IMR-90 (cell line): ENCODE measurements around the gene FREM3. TPM values are rescaled to one million over a fixed set of nuclear protein-coding genes. Genes with fewer than 3 reads are reported as not detected.

Source experiments
- ATAC-seq: fragments of 200-7000 bp; cut with Tn5 transposase; 2 replicates; pipeline ENCODE4 v1.9.1; 2020; ENCODE audit warnings: low read depth, mild to moderate bottlenecking, moderate library complexity
- BruUV-seq: library from RNA; stranded (reverse); fragments of 400-500 nt; replicated peaks from 2 replicates; lab custom pipeline; 2021; lab: Mats Ljungman, UMichigan
- CTCF ChIA-PET: fragments of 300-600 bp; formaldehyde crosslinking; extraction: SDS; loops from one replicate; lab custom pipeline; 2021; ENCODE audit warnings: antibody characterized with exemption; lab: Yijun Ruan, JAX
- POLR2A ChIA-PET: fragments of 300-600 bp; sonication (Branson Sonifier 250); formaldehyde crosslinking; loops from one replicate; lab custom pipeline; 2022; ENCODE audit warnings: antibody characterized with exemption; ENCODE audit not compliant: unreplicated experiment; lab: Charles Lee
- DNase-seq: peaks from one replicate; pipeline ENCODE4 v3.0.0; 2013
- H2AFZ ChIP-seq: replicated peaks from 2 replicates; pipeline ENCODE3; 2013; ENCODE audit warnings: low read length, mild to moderate bottlenecking; ENCODE audit not compliant: poor library complexity
- H2AK5ac ChIP-seq: 2 replicates; pipeline ENCODE4 v1.6.1; 2013; ENCODE audit warnings: low read depth, low read length, inconsistent platforms
- H2AK9ac ChIP-seq: replicated peaks from 2 replicates; pipeline ENCODE3; 2013; ENCODE audit warnings: mild to moderate bottlenecking, low read depth, low read length, moderate library complexity; ENCODE audit not compliant: poor library complexity
- H2BK120ac ChIP-seq: 2 replicates; pipeline ENCODE4 v1.6.1; 2013; ENCODE audit warnings: low read depth, low read length, inconsistent platforms
- H2BK15ac ChIP-seq: 3 replicates; pipeline ENCODE4 v1.6.1; 2013; ENCODE audit warnings: low read depth, low read length, inconsistent platforms
- H2BK20ac ChIP-seq: 2 replicates; pipeline ENCODE4 v1.6.1; 2013; ENCODE audit warnings: low read depth, mild to moderate bottlenecking, inconsistent platforms, low read length, moderate library complexity
- H2BK5ac ChIP-seq: 2 replicates; pipeline ENCODE4 v1.6.1; 2013; ENCODE audit warnings: mild to moderate bottlenecking, low read depth, low read length, inconsistent platforms; ENCODE audit not compliant: poor library complexity, severe bottlenecking
- H3K14ac ChIP-seq: replicated peaks from 2 replicates; pipeline ENCODE4 v1.6.1; 2013; ENCODE audit warnings: low read depth, low read length, inconsistent platforms
- H3K18ac ChIP-seq: 2 replicates; pipeline ENCODE4 v1.6.1; 2013; ENCODE audit warnings: low read depth, low read length, control low read depth
- H3K23ac ChIP-seq: 2 replicates; pipeline ENCODE4 v1.6.1; 2013; ENCODE audit warnings: low read depth, low read length, inconsistent platforms
- H3K27ac ChIP-seq: 2 replicates; pipeline ENCODE4 v1.5.1; 2013; ENCODE audit warnings: mild to moderate bottlenecking, control low read depth, low read length; ENCODE audit not compliant: insufficient read depth
- H3K27me3 ChIP-seq: 2 replicates; pipeline ENCODE4 v1.6.1; 2013; ENCODE audit warnings: low read length; ENCODE audit not compliant: control insufficient read depth, insufficient read depth
- H3K36me3 ChIP-seq: 2 replicates; pipeline ENCODE4 v1.6.1; 2013; ENCODE audit warnings: low read length, mixed read lengths; ENCODE audit not compliant: control insufficient read depth, insufficient read depth
- H3K4ac ChIP-seq: 2 replicates; pipeline ENCODE4 v1.6.1; 2013; ENCODE audit warnings: low read depth, low read length, inconsistent platforms
- H3K4me1 ChIP-seq: 2 replicates; pipeline ENCODE4 v1.6.1; 2013; ENCODE audit warnings: low read length, mixed read lengths; ENCODE audit not compliant: control insufficient read depth, insufficient read depth
- H3K4me2 ChIP-seq: 2 replicates; pipeline ENCODE4 v1.6.1; 2013; ENCODE audit warnings: low read depth, mild to moderate bottlenecking, control low read depth, low read length, moderate library complexity
- H3K4me3 ChIP-seq: 2 replicates; pipeline ENCODE4 v1.5.1; 2013; ENCODE audit warnings: low read depth, mild to moderate bottlenecking, control low read depth, low read length, moderate library complexity; ENCODE audit not compliant: insufficient read depth
- H3K56ac ChIP-seq: 2 replicates; pipeline ENCODE4 v1.6.1; 2013; ENCODE audit warnings: low read length, inconsistent platforms; ENCODE audit not compliant: insufficient read depth; ENCODE audit errors: extremely low read depth
- H3K79me1 ChIP-seq, 2 experiments: 2 replicates each; pipeline ENCODE4 v1.6.1; 2013; ENCODE audit warnings: low read length in 2 of 2, inconsistent platforms in 1 of 2, low read depth in 1 of 2
- H3K9ac ChIP-seq: 2 replicates; pipeline ENCODE4 v1.6.1; 2013; ENCODE audit warnings: low read depth, low read length, control low read depth
- H3K9me1 ChIP-seq: 2 replicates; pipeline ENCODE4 v1.6.1; 2013; ENCODE audit warnings: low read length, inconsistent platforms; ENCODE audit not compliant: insufficient read depth
- H3K9me3 ChIP-seq: 2 replicates; pipeline ENCODE4 v1.6.1; 2013; ENCODE audit warnings: low read length; ENCODE audit not compliant: control insufficient read depth, insufficient read depth
- H4K20me1 ChIP-seq: 2 replicates; pipeline ENCODE4 v1.6.1; 2013; ENCODE audit warnings: low read length, inconsistent platforms; ENCODE audit not compliant: insufficient read depth
- H4K5ac ChIP-seq: 2 replicates; pipeline ENCODE4 v1.6.1; 2013; ENCODE audit warnings: mild to moderate bottlenecking, low read depth, low read length, control low read depth
- H4K8ac ChIP-seq, 2 experiments: 2 replicates each; pipeline ENCODE4 v1.6.1; 2013; ENCODE audit warnings: low read depth in 2 of 2, low read length in 2 of 2, control low read depth in 1 of 2, inconsistent platforms in 1 of 2
- H4K91ac ChIP-seq: 2 replicates; pipeline ENCODE4 v1.6.1; 2013; ENCODE audit warnings: low read depth, low read length, inconsistent platforms; ENCODE audit not compliant: insufficient read depth
- BHLHE40 ChIP-seq: fragments of 150-350 bp; IDR thresholded peaks from 2 replicates; pipeline ENCODE4 v1.6.1; 2016; ENCODE audit warnings: mild to moderate bottlenecking, low read depth, low read length
- CEBPB ChIP-seq: IDR thresholded peaks from 2 replicates; pipeline ENCODE4 v1.6.1; 2012; ENCODE audit warnings: low read depth, low read length, improper control_type of control experiment
- CHD1 ChIP-seq: IDR thresholded peaks from 2 replicates; pipeline ENCODE4 v1.6.1; 2012; ENCODE audit warnings: low read depth, low read length, improper control_type of control experiment
- ELK1 ChIP-seq: fragments of 150-350 bp; IDR thresholded peaks from 2 replicates; pipeline ENCODE4 v1.6.1; 2016; ENCODE audit warnings: low read depth, mild to moderate bottlenecking, low read length, moderate library complexity, borderline replicate concordance
- FOS ChIP-seq: fragments of 150-350 bp; IDR thresholded peaks from 2 replicates; pipeline ENCODE4 v1.6.1; 2016; ENCODE audit warnings: low read depth, low read length
- MAFK ChIP-seq: IDR thresholded peaks from 2 replicates; pipeline ENCODE4 v1.6.1; 2012; ENCODE audit warnings: low read depth, low read length, improper control_type of control experiment
- MAZ ChIP-seq: IDR thresholded peaks from 2 replicates; pipeline ENCODE4 v1.6.1; 2012; ENCODE audit warnings: low read depth, mild to moderate bottlenecking, low read length, improper control_type of control experiment, moderate library complexity, borderline replicate concordance
- MXI1 ChIP-seq: IDR thresholded peaks from 2 replicates; pipeline ENCODE4 v1.6.1; 2012; ENCODE audit warnings: low read depth, mild to moderate bottlenecking, low read length, moderate library complexity, borderline replicate concordance
- NFE2L2 ChIP-seq: fragments of 150-350 bp; IDR thresholded peaks from 2 replicates; pipeline ENCODE4 v1.6.1; 2016; ENCODE audit warnings: low read depth, mild to moderate bottlenecking, low read length
- POLR2A ChIP-seq: IDR thresholded peaks from 2 replicates; pipeline ENCODE4 v1.6.1; 2012; ENCODE audit warnings: mild to moderate bottlenecking, low read depth, low read length
- RAD21 ChIP-seq: IDR thresholded peaks from 2 replicates; pipeline ENCODE4 v1.6.1; 2012; ENCODE audit warnings: low read length, improper control_type of control experiment
- RCOR1 ChIP-seq: IDR thresholded peaks from 2 replicates; pipeline ENCODE4 v1.6.1; 2012; ENCODE audit warnings: mild to moderate bottlenecking, low read length, improper control_type of control experiment; ENCODE audit not compliant: insufficient replicate concordance
- RFX5 ChIP-seq: IDR thresholded peaks from 2 replicates; pipeline ENCODE4 v1.8.0; 2012; ENCODE audit warnings: low read depth, mild to moderate bottlenecking, low read length, moderate library complexity
- SMC3 ChIP-seq: fragments of 150-350 bp; IDR thresholded peaks from 2 replicates; pipeline ENCODE4 v1.6.1; 2016; ENCODE audit warnings: low read depth, mild to moderate bottlenecking, antibody characterized with exemption, low read length, moderate library complexity
- USF2 ChIP-seq: fragments of 150-350 bp; IDR thresholded peaks from 2 replicates; pipeline ENCODE4 v1.6.1; 2017; ENCODE audit warnings: mild to moderate bottlenecking, antibody characterized with exemption, low read length, low read depth
- WGBS, 2 experiments: methylation state at CpG; one replicate each; pipeline versions ENCODE4 v1.1.5 to v1.1.7; 2013; ENCODE audit warnings: missing lambda C conversion rate in 2 of 2; ENCODE audit not compliant: insufficient read length in 1 of 2; ENCODE audit errors: extremely low coverage in 2 of 2; 5-methylcytosine and 5-hydroxymethylcytosine counted together
- dilution Hi-C: fragments of 300-500 bp; cut with HindIII; formaldehyde crosslinking; loops from one replicate; pipeline ENCODE4 v1.14.3; 2018; ENCODE audit warnings: low sequenced_read_pairs; ENCODE audit not compliant: unreplicated experiment
- in situ Hi-C: fragments of 300-500 bp; cut with MboI; formaldehyde crosslinking; loops from 3 replicates; pipeline ENCODE4 v1.14.3; 2019; ENCODE audit warnings: low sequenced_read_pairs, inconsistent platforms, mixed read lengths
- intact Hi-C: fragments of 100-400 bp; cut with micrococcal nuclease; formaldehyde crosslinking; loops from 2 replicates; pipeline ENCODE4 v1.10.0; 2022
- polyA plus RNA-seq, 3 experiments: library from polyadenylated mRNA; depleted of rRNA; stranded (reverse); fragments of >200 nt; gene quantifications; 2 replicates each; pipeline ENCODE4 v1.2.3, GENCODE V29; 2012; ENCODE audit warnings: low replicate concordance in 1 of 3
- total RNA-seq: library from RNA; depleted of rRNA; stranded (reverse); fragments of >200 nt; gene quantifications from 2 replicates; pipeline ENCODE4 v1.2.3, GENCODE V29; 2012
- TF ChIP-seq, protein P1 (sequence below): conservative IDR thresholded peaks from 2 replicates; pipeline ENCODE4 v1.5.1; 2012; ENCODE audit warnings: mild to moderate bottlenecking, low read depth, low read length, improper control_type of control experiment

FREM3 gene
- total and polyA plus RNA-seq, 2 of the 4 experiments (the other 2 are of a cell fraction): not detected

DNA sequence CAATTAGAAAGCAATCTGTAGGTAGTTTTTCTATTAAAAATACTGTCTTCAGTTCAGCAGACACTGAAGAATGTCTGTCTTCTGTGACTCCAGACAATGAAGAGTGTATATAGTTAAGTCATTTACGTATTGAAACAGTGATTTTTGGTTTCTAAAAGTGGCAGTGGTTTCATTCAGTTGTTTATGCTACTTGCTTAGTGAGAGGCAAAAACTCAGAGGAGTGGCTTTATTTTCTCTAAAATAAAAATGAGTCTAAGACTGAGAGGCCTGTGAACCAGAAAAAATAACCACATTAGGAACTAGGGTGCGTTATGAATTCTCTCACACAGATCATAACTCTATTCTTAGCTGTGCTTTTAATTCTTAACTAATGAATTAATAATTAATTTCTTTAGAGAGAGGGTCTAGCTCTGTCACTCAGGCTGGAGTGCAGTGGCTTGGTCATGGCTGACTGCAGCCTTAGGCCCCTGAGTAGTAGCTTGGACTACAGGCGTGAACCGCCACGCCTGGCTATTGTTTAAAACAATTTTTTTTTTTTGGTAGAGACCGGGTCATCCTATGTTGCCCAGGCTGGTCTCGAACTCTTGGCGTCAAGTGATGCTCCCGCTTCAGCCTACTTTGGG lies 31.4 kb downstream of the FREM3 start:
- no peak overlapping the region for H4K91ac ChIP-seq
- no CpG with 5 or more reads among the region's 9 CpGs for WGBS, 2 experiments
- no peak overlapping the region for H3K4me3 ChIP-seq
- H3K27me3 ChIP-seq: no peaks in the 10 kb centered on the region
- H3K23ac ChIP-seq: no peak overlapping the region
- no peak overlapping the region for H2BK20ac ChIP-seq
- in situ Hi-C loops (no loop called here), dilution Hi-C loops (no loop called here), intact Hi-C loops (no loop called here)
- H3K14ac ChIP-seq: no peak overlapping the region
- H3K4ac ChIP-seq: no peak overlapping the region
- H3K9me1 ChIP-seq: no peaks in the 10 kb centered on the region
- H2AK9ac ChIP-seq: no peak overlapping the region
- no peak for DNase-seq
- no peaks in the 10 kb centered on the region for H4K20me1 ChIP-seq
- no peak overlapping the region for H4K5ac ChIP-seq
- H3K9me3 ChIP-seq: no peaks in the 10 kb centered on the region
- H3K56ac ChIP-seq: no peak overlapping the region
- no peak overlapping the region for H3K27ac ChIP-seq
- no peak overlapping the region for H2BK15ac ChIP-seq
- no peak overlapping the region for H3K4me2 ChIP-seq
- H2AK5ac ChIP-seq: no peak overlapping the region
- TF ChIP-seq CEBPB (no peak), CHD1 (no peak), RFX5 (no peak), RCOR1 (no peak), NFE2L2 (no peak), POLR2A (no peak), MXI1 (no peak), SMC3 (no peak), USF2 (no peak), RAD21 (no peak), MAFK (no peak), FOS (no peak), ELK1 (no peak), BHLHE40 (no peak), MAZ (no peak)
- TF ChIP-seq, protein P1, sequence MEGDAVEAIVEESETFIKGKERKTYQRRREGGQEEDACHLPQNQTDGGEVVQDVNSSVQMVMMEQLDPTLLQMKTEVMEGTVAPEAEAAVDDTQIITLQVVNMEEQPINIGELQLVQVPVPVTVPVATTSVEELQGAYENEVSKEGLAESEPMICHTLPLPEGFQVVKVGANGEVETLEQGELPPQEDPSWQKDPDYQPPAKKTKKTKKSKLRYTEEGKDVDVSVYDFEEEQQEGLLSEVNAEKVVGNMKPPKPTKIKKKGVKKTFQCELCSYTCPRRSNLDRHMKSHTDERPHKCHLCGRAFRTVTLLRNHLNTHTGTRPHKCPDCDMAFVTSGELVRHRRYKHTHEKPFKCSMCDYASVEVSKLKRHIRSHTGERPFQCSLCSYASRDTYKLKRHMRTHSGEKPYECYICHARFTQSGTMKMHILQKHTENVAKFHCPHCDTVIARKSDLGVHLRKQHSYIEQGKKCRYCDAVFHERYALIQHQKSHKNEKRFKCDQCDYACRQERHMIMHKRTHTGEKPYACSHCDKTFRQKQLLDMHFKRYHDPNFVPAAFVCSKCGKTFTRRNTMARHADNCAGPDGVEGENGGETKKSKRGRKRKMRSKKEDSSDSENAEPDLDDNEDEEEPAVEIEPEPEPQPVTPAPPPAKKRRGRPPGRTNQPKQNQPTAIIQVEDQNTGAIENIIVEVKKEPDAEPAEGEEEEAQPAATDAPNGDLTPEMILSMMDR: no peak
- CTCF ChIA-PET: interaction anchor here (0.6 kb wide), 1 partner anchor 69 kb away, joined by 3 read pairs; no protein-coding TSS in a partner anchor
- no peak overlapping the region for H4K8ac ChIP-seq
- no peak overlapping the region for H2BK120ac ChIP-seq
- H2AFZ ChIP-seq: no peak overlapping the region
- no peaks in the 10 kb centered on the region for H3K4me1 ChIP-seq
- H3K9ac ChIP-seq: no peak overlapping the region
- H2BK5ac ChIP-seq: no peak overlapping the region
- no peak for ATAC-seq
- POLR2A ChIA-PET: no interaction called here
- H3K18ac ChIP-seq: no peak overlapping the region
- H3K36me3 ChIP-seq: no peaks in the 10 kb centered on the region
- no peaks in the 10 kb centered on the region for H3K79me1 ChIP-seq
- BruUV-seq: no TSS peak
